ENCODE measurements around the gene RBP4. TPM values are rescaled to one million over a fixed set of nuclear protein-coding genes. Genes with fewer than 3 reads are reported as not detected.

The RBP4 gene
- total RNA-seq, 1 donor from 2014 or later, result not detected

DNA sequence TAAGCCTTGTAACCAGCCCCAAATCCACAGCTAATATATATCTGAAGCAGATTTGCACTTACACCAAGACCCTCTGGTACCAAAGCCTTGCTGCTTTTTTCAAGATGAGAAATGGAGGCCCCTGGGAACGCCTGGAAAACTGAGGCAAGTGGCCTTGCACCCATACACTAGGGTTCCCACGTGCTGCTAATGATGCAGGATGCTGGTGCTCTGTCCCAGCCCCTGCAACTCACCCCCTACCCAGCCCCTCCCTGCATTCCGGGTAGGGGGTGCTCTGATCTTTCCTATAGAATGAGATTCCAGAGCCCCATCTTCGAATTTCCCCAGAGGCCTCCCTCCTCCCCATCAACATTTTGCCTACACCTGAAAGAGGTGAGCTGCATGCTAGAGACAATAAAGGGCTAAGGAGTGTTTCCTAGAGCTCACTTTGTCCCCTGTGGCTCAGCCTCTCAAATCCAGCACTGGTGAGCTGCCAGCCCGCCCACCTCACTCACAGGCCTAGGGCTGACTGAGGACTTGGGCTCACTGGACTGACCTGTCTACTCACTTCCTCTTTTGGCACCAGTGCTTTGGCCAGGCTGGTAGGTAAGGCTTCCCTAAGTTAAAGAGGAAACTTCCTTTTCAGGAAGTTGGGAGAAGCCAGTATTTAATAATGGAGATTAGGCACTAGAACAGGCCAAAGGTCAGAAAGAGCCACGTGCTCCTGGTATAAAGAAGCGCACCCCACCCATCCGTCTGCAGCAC, 9.8 kb downstream of the RBP4 start:
- Mint-ChIP-seq H3K27me3 (ENCODE audit: low read depth) (peaks cover 2% of the 10 kb centered on the region), H3K9me3 (no peaks in the 10 kb centered on the region), H3K27ac (no peak overlapping the region), H3K4me3 (ENCODE audit: low read depth) (no peak overlapping the region), H3K4me1 (ENCODE audit: low read depth) (no peaks in the 10 kb centered on the region), H3K36me3 (ENCODE audit: low read depth) (no peaks in the 10 kb centered on the region)
- intact Hi-C loops (cut with micrococcal nuclease), result no loop called here
- no peak for DNase-seq (ENCODE audit: low spot score)

DNA sequence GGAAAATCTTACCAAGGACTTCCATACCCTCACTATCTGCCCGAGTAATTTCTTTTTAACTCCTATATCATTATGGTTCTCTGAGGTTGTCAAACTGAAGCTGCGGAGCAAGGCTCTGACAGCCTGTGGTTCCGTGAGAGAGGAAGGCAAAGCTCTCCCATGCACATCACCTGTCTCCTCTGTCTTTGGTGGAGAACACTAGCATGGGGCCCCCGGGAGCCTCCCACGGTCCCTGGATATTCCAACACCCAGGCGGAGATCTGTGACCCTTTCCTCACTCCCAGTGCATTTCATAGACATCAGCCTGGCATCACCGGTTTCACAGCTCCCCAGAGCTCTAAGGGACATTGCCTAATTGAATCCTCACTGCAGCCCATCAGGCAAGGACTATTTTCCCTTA, 10.4 kb downstream of the RBP4 start:
- intact Hi-C loops (cut with micrococcal nuclease), result no loop called here
- H3K4me1 Mint-ChIP-seq (ENCODE audit: low read depth), result no peaks in the 10 kb centered on the region

GRCh38 chr10:93589648-93590562, 11.1 kb downstream of the RBP4 start:
- Mint-ChIP-seq H3K27me3 (ENCODE audit: low read depth) (peaks cover 3% of the 10 kb centered on the region), H3K4me1 (ENCODE audit: low read depth) (no peaks in the 10 kb centered on the region), H3K36me3 (ENCODE audit: low read depth) (no peaks in the 10 kb centered on the region), H3K4me3 (ENCODE audit: low read depth) (no peak overlapping the region), H3K27ac (no peak overlapping the region), H3K9me3 (no peaks in the 10 kb centered on the region)
- intact Hi-C loops (cut with micrococcal nuclease), result no loop called here
- no peak for DNase-seq (ENCODE audit: low spot score)

More for the DNA sequence above, 10.4 kb downstream of the RBP4 start:
- H3K9me3 Mint-ChIP-seq, result no peaks in the 10 kb centered on the region
- no peak overlapping the region for H3K27ac Mint-ChIP-seq
- no peak overlapping the region for H3K4me3 Mint-ChIP-seq (ENCODE audit: low read depth)
- H3K27me3 Mint-ChIP-seq (ENCODE audit: low read depth), result peaks cover 2% of the 10 kb centered on the region
- DNase-seq (ENCODE audit: low spot score), result no peak
- no peaks in the 10 kb centered on the region for H3K36me3 Mint-ChIP-seq (ENCODE audit: low read depth)

- no peaks in the 10 kb centered on the region for H3K9me3 Mint-ChIP-seq
- intact Hi-C loops (cut with micrococcal nuclease), result no loop called here
- H3K4me1 Mint-ChIP-seq (ENCODE audit: low read depth), result no peaks in the 10 kb centered on the region
- no peak overlapping the region for H3K27ac Mint-ChIP-seq
- DNase-seq (ENCODE audit: low spot score), result no peak
- H3K27me3 Mint-ChIP-seq (ENCODE audit: low read depth), result peaks cover 6% of the 10 kb centered on the region
- no peaks in the 10 kb centered on the region for H3K36me3 Mint-ChIP-seq (ENCODE audit: low read depth)
- no peak overlapping the region for H3K4me3 Mint-ChIP-seq (ENCODE audit: low read depth)
Measured at GRCh38 chr10:93584445-93584844, 16.6 kb downstream of the RBP4 start.

DNA sequence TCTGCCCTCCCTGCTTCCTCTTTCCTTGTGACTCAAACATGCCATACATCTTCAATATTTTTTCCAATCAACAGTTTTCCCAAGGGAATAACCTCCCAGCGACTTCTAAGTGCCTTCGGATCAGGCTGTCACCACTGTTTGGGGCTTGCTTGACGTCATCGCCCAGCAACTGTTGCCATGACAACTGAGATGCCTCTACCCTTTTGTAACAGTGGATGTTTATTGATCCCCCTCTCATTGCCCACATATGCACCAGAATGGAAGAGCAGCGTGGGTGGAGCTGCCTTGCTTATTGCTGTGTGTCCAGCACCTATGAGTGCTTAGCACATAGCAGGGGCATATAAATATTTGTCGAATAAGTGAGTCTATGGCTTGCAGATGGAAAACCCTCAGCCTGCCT, 20.2 kb downstream of the RBP4 start:
- DNase-seq (ENCODE audit: low spot score), result no peak
- H3K36me3 Mint-ChIP-seq (ENCODE audit: low read depth), result no peaks in the 10 kb centered on the region
- no peak overlapping the region for H3K4me3 Mint-ChIP-seq (ENCODE audit: low read depth)
- H3K27me3 Mint-ChIP-seq (ENCODE audit: low read depth), result peaks cover 6% of the 10 kb centered on the region
- intact Hi-C loops (cut with micrococcal nuclease), result no loop called here
- no peaks in the 10 kb centered on the region for H3K9me3 Mint-ChIP-seq
- no peak overlapping the region for H3K27ac Mint-ChIP-seq
- H3K4me1 Mint-ChIP-seq (ENCODE audit: low read depth), result no peaks in the 10 kb centered on the region

DNA sequence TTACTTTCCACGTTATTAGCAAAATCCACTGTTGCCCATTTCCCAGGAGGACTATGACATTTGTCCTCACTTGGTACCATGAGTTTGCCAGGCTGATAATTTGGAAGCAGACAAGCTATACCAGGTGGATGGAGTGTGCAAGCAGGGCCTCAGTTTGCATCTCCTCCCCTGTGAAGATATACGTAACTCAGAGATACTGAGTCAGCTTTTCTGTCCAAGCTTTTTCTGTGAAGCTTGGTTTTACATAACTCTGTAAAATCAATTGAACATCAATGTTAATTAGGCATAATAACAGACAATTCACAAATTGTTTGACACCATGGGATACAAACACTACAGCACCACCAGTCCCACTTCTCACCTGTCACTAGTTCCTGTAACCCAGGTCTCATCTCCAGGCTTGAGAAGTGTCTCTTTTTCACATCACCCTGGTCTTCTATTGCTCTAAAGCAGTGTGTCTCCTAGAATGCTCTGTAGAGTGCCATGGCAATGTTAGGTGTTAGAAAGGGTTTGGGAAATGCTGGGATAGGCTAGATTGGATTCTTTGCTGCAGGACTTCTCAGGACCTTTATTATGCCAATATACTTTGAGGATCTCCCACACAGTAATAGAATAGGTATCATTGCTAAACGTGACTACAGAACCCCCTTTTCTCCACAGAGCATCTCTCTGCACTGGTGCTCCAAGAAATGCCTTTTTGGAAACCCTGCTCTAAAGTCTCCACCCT, 20.9 kb downstream of the RBP4 start:
- no peak for DNase-seq (ENCODE audit: low spot score)

GRCh38 chr10:93579089-93579488, 21.9 kb downstream of the RBP4 start:
- Mint-ChIP-seq H3K27me3 (ENCODE audit: low read depth) (peaks cover 16% of the 10 kb centered on the region), H3K36me3 (ENCODE audit: low read depth) (no peaks in the 10 kb centered on the region), H3K9me3 (no peaks in the 10 kb centered on the region), H3K4me3 (ENCODE audit: low read depth) (no peak overlapping the region), H3K27ac (no peak overlapping the region), H3K4me1 (ENCODE audit: low read depth) (no peaks in the 10 kb centered on the region)
- intact Hi-C loops (cut with micrococcal nuclease), result no loop called here
- no peak for DNase-seq (ENCODE audit: low spot score)

More for the DNA sequence above, 20.9 kb downstream of the RBP4 start:
- intact Hi-C loops (cut with micrococcal nuclease), result no loop called here
- Mint-ChIP-seq H3K36me3 (ENCODE audit: low read depth) (no peaks in the 10 kb centered on the region), H3K4me3 (ENCODE audit: low read depth) (no peak overlapping the region), H3K4me1 (ENCODE audit: low read depth) (no peaks in the 10 kb centered on the region), H3K27ac (no peak overlapping the region), H3K27me3 (ENCODE audit: low read depth) (peaks cover 13% of the 10 kb centered on the region), H3K9me3 (no peaks in the 10 kb centered on the region)

GRCh38 chr10:93577565-93577964, 23.5 kb downstream of the RBP4 start:
- intact Hi-C loops (cut with micrococcal nuclease), result no loop called here
- Mint-ChIP-seq H3K27ac (no peak overlapping the region), H3K4me3 (ENCODE audit: low read depth) (no peak overlapping the region), H3K36me3 (ENCODE audit: low read depth) (no peaks in the 10 kb centered on the region), H3K27me3 (ENCODE audit: low read depth) (peaks cover 29% of the 10 kb centered on the region), H3K9me3 (no peaks in the 10 kb centered on the region), H3K4me1 (ENCODE audit: low read depth) (peaks cover 5% of the 10 kb centered on the region)
- no peak for DNase-seq (ENCODE audit: low spot score)

- H3K4me1 Mint-ChIP-seq (ENCODE audit: low read depth), result peaks cover 5% of the 10 kb centered on the region
Measured at GRCh38 chr10:93576888-93577287, 24.1 kb downstream of the RBP4 start.

DNA sequence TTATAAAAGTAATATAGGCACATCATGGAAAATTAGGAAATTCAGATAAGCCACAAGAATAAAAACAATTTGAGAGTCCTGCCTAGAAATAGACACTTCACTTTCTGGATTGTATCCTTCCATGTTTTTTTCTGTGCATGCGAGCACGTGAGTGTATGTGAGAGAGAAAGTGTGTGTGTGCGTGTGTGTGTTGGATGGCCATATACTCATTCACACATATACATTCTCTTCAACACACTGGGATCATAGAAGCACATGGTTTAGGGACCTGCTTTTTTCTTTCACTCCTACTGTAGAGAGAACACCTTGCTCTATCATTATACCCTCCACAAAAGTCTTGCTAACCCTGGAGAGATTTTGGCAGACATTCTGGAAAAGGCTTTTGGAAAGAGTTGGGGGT, 27.1 kb downstream of the RBP4 start:
- H3K9me3 Mint-ChIP-seq, result no peaks in the 10 kb centered on the region
- no peaks in the 10 kb centered on the region for H3K36me3 Mint-ChIP-seq (ENCODE audit: low read depth)
- peaks cover 54% of the 10 kb centered on the region for H3K27me3 Mint-ChIP-seq (ENCODE audit: low read depth)

More at GRCh38 chr10:93576888-93577287, 24.1 kb downstream of the RBP4 start:
- no peaks in the 10 kb centered on the region for H3K9me3 Mint-ChIP-seq
- H3K27me3 Mint-ChIP-seq (ENCODE audit: low read depth), result peaks cover 36% of the 10 kb centered on the region
- H3K27ac Mint-ChIP-seq, result no peak overlapping the region
- no peaks in the 10 kb centered on the region for H3K36me3 Mint-ChIP-seq (ENCODE audit: low read depth)
- no peak overlapping the region for H3K4me3 Mint-ChIP-seq (ENCODE audit: low read depth)
- intact Hi-C loops (cut with micrococcal nuclease), result no loop called here
- no peak for DNase-seq (ENCODE audit: low spot score)

GRCh38 chr10:93573051-93573909, 27.8 kb downstream of the RBP4 start:
- Mint-ChIP-seq H3K27me3 (ENCODE audit: low read depth) (peaks cover 60% of the 10 kb centered on the region), H3K27ac (no peak overlapping the region), H3K36me3 (ENCODE audit: low read depth) (no peaks in the 10 kb centered on the region), H3K9me3 (no peaks in the 10 kb centered on the region), H3K4me3 (ENCODE audit: low read depth) (no peak overlapping the region), H3K4me1 (ENCODE audit: low read depth) (peaks cover 5% of the 10 kb centered on the region)
- intact Hi-C loops (cut with micrococcal nuclease), result no loop called here
- no peak for DNase-seq (ENCODE audit: low spot score)

More for the DNA sequence above, 27.1 kb downstream of the RBP4 start:
- DNase-seq (ENCODE audit: low spot score), result no peak
- Mint-ChIP-seq H3K4me3 (ENCODE audit: low read depth) (no peak overlapping the region), H3K27ac (no peak overlapping the region), H3K4me1 (ENCODE audit: low read depth) (peaks cover 5% of the 10 kb centered on the region)
- intact Hi-C loops (cut with micrococcal nuclease), result no loop called here

DNA sequence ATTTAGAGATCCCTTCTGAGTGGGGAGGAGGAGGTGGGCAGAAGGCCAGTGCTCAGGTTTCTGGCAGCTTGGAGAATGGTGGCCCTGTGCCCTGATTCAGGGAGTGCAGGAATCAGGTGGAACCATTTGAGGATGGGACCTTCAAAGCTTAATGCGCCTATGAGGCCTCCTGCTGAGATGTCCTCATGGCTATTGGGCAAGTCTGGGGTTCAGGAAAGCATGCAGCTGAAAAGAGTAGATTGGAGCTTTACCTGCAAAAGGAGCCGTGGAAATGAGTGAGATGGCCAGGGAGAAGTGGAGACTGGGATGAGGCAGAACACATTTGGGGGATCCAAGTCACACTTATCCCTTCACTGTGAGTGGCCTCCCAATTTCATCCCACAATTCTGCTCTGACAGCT, 28.4 kb downstream of the RBP4 start:
- Mint-ChIP-seq H3K36me3 (ENCODE audit: low read depth) (no peaks in the 10 kb centered on the region), H3K27ac (no peak overlapping the region), H3K27me3 (ENCODE audit: low read depth) (peaks cover 67% of the 10 kb centered on the region), H3K4me3 (ENCODE audit: low read depth) (no peak overlapping the region), H3K4me1 (ENCODE audit: low read depth) (peaks cover 5% of the 10 kb centered on the region), H3K9me3 (no peaks in the 10 kb centered on the region)
- DNase-seq (ENCODE audit: low spot score), result no peak
- intact Hi-C loops (cut with micrococcal nuclease), result no loop called here
